PC-9 (cell line): ENCODE data around the gene RPL26. TPM values are rescaled to one million over a fixed set of nuclear protein-coding genes. Genes with fewer than 3 reads are reported as not detected.

Experiments used
- BruUV-seq: library from RNA; stranded (reverse); fragments of 400-500 nt; replicated peaks from 2 replicates; lab custom pipeline; 2021; lab: Mats Ljungman, UMichigan
- CTCF ChIA-PET: fragments of 300-600 bp; sonication (Branson Sonifier 250); formaldehyde crosslinking; loops from one replicate; lab custom pipeline; 2022; ENCODE audit warnings: antibody characterized with exemption; lab: Charles Lee
- POLR2A ChIA-PET: fragments of 300-600 bp; sonication (Branson Sonifier 250); formaldehyde crosslinking; loops from one replicate; lab custom pipeline; 2022; ENCODE audit warnings: antibody characterized with exemption; ENCODE audit not compliant: unreplicated experiment; lab: Charles Lee
- DNase-seq, 2 experiments: peaks; one replicate each; pipeline versions ENCODE4 v3.0.0 to v3.0.0-alpha.2; 2015 to 2022; ENCODE audit warnings: mixed read lengths in 1 of 2
- H2AFZ ChIP-seq: fragments of 200-600 bp; sonication (generic); 2 replicates; pipeline ENCODE4 v1.8.1; 2017; ENCODE audit warnings: antibody characterized with exemption
- H3F3A ChIP-seq: fragments of 200-600 bp; sonication (generic); 2 replicates; pipeline ENCODE4 v1.8.1; 2017; ENCODE audit warnings: antibody characterized with exemption, mild to moderate bottlenecking, low read depth; ENCODE audit not compliant: insufficient read depth
- H3K27ac ChIP-seq: fragments of 200-600 bp; sonication (generic); 2 replicates; pipeline ENCODE4 v1.6.1; 2016; ENCODE audit warnings: mixed run types
- H3K27me3 ChIP-seq: fragments of 200-600 bp; sonication (generic); 2 replicates; pipeline ENCODE4 v1.6.1; 2016; ENCODE audit warnings: low read depth, mixed run types; ENCODE audit not compliant: insufficient read depth
- H3K36me3 ChIP-seq: fragments of 200-600 bp; sonication (generic); 2 replicates; pipeline ENCODE4 v1.6.1; 2016; ENCODE audit warnings: low read depth, mixed run types
- H3K4me1 ChIP-seq: fragments of 200-600 bp; sonication (generic); replicated peaks from 2 replicates; pipeline ENCODE4 v1.6.1; 2016; ENCODE audit warnings: mixed run types; ENCODE audit not compliant: insufficient read depth
- H3K4me2 ChIP-seq: fragments of 200-600 bp; sonication (generic); 2 replicates; pipeline ENCODE4 v1.6.1; 2017; ENCODE audit warnings: mixed run types
- H3K4me3 ChIP-seq: fragments of 200-600 bp; sonication (generic); 2 replicates; pipeline ENCODE4 v1.6.1; 2016; ENCODE audit warnings: mixed run types
- H3K79me2 ChIP-seq: fragments of 200-600 bp; sonication (generic); 2 replicates; pipeline ENCODE4 v1.6.1; 2017; ENCODE audit warnings: low read depth, mixed run types
- H3K9me2 ChIP-seq: fragments of 200-600 bp; sonication (generic); 2 replicates; pipeline ENCODE4 v1.8.1; 2017; ENCODE audit warnings: mild to moderate bottlenecking; ENCODE audit not compliant: insufficient read depth
- H3K9me3 ChIP-seq: fragments of 200-600 bp; sonication (generic); 2 replicates; pipeline ENCODE4 v1.8.1; 2016; ENCODE audit warnings: low read depth; ENCODE audit not compliant: insufficient read depth
- H4K20me1 ChIP-seq: fragments of 200-600 bp; sonication (generic); 2 replicates; pipeline ENCODE4 v1.8.1; 2017; ENCODE audit not compliant: insufficient read depth
- EZH2 ChIP-seq: fragments of 200-600 bp; sonication (generic); IDR thresholded peaks from 2 replicates; pipeline ENCODE4 v1.8.0; 2017; ENCODE audit warnings: antibody characterized with exemption, low read depth
- intact Hi-C: fragments of 100-400 bp; cut with micrococcal nuclease; formaldehyde crosslinking; loops from one replicate; pipeline ENCODE4 v1.10.0; 2022; ENCODE audit not compliant: unreplicated experiment
- total RNA-seq: library from RNA; stranded (reverse); gene quantifications from 2 replicates; pipeline ENCODE4 v1.2.3, GENCODE V29; 2021
- TF ChIP-seq, protein P1 (sequence below): fragments of 200-600 bp; sonication (generic); conservative IDR thresholded peaks from 2 replicates; pipeline ENCODE4 v1.6.1; 2017; ENCODE audit warnings: mixed run types, antibody characterized with exemption, mild to moderate bottlenecking, moderate library complexity

Gene RPL26
- total RNA-seq, 1 experiment from 2014 or later, result 2,519 TPM

DNA sequence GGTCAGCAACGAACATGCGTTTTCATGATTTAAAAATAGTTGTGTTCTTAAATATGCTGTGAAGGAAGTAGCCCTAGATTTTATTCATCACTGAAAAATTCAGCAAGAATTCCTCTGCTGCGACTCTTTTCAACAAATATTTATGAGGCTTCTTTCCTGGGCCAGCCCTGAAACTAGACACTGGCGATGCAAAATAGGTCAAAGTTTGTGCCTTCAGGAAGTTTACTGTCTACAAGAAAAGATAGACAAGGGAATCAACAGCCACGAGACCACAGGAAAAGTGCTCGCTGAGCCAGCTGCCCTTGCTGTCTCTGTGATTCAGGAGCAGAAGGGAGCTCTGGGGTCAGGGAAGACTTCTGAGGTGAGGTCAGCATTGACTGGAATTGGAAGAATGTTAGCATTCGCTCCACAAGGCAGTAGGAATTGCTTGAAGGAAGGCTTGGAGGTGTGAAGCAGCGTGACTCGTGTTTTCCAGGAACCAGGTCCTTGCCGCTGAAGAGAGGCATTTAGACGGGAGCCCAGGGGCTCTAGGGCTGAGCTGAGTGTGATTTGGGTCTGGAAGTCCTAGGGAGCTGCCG lies 1.9 kb upstream of the RPL26 start:
- BruUV-seq, result no TSS peak
- H2AFZ ChIP-seq, result no peak overlapping the region
- no peaks in the 10 kb centered on the region for H3K9me2 ChIP-seq
- H3F3A ChIP-seq, result peaks cover 45% of the 10 kb centered on the region
- H3K4me1 ChIP-seq, result peaks cover 33% of the 10 kb centered on the region
- POLR2A ChIA-PET, result interaction anchor here (0.6 to 1.1 kb wide), 5 partner anchors 51 to 361 kb away, joined by 4 to 10 read pairs (median 5); partner anchors contain the start of genes NDEL1 and SLC25A35
- H3K36me3 ChIP-seq, result peaks cover 20% of the 10 kb centered on the region
- CTCF ChIA-PET, result interaction anchor here (0.5 kb wide), 1 partner anchor 134 kb away, joined by 6 read pairs; no protein-coding TSS in a partner anchor
- H3K4me2 ChIP-seq, result peak overlapping the region; percentile 73
- TF ChIP-seq, protein P1, sequence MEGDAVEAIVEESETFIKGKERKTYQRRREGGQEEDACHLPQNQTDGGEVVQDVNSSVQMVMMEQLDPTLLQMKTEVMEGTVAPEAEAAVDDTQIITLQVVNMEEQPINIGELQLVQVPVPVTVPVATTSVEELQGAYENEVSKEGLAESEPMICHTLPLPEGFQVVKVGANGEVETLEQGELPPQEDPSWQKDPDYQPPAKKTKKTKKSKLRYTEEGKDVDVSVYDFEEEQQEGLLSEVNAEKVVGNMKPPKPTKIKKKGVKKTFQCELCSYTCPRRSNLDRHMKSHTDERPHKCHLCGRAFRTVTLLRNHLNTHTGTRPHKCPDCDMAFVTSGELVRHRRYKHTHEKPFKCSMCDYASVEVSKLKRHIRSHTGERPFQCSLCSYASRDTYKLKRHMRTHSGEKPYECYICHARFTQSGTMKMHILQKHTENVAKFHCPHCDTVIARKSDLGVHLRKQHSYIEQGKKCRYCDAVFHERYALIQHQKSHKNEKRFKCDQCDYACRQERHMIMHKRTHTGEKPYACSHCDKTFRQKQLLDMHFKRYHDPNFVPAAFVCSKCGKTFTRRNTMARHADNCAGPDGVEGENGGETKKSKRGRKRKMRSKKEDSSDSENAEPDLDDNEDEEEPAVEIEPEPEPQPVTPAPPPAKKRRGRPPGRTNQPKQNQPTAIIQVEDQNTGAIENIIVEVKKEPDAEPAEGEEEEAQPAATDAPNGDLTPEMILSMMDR, result no peak
- no peak for TF ChIP-seq EZH2
- H4K20me1 ChIP-seq, result peaks cover 17% of the 10 kb centered on the region
- peak overlapping the region; percentile 94 for H3K27ac ChIP-seq
- peak overlapping the region; percentile 92; the same call in 1 of the 2 replicates for H3K4me3 ChIP-seq
- intact Hi-C loops, result loop anchor here (1.0 to 10.0 kb wide), 7 partner anchors 12 to 1140 kb away; partner anchors contain the start of genes CTC1, PFAS and RNF222
- H3K27me3 ChIP-seq, result no peaks in the 10 kb centered on the region
- peaks cover 31% of the 10 kb centered on the region for H3K79me2 ChIP-seq
- DNase-seq, result peak; percentile 78 to 92
- H3K9me3 ChIP-seq, result no peaks in the 10 kb centered on the region

DNA sequence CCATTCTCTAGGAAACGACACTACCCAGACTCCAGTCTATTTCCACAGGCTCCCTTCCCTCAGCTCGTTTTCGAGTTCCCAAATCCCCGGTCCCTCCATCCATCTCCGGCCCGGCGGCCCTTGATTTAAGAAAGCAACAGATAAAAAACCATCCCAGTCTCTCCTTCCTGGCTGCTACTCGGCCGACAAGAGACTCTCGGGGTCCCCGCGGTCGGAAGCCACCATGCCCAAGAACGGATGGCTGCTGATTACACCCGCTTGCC lies 182 bp downstream of the RPL26 start:
- Histone ChIP-seq H3K79me2 (peaks cover 38% of the 10 kb centered on the region), H4K20me1 (peaks cover 36% of the 10 kb centered on the region), H3K36me3 (peaks cover 34% of the 10 kb centered on the region), H3K4me3 (peak overlapping the region; percentile 92), H3K4me1 (peaks cover 33% of the 10 kb centered on the region), H3K27me3 (no peaks in the 10 kb centered on the region), H3F3A (peaks cover 66% of the 10 kb centered on the region), H3K9me2 (no peaks in the 10 kb centered on the region), H3K9me3 (no peaks in the 10 kb centered on the region), H3K27ac (peak overlapping the region; percentile 94), H3K4me2 (peak overlapping the region; percentile 98), H2AFZ (no peak overlapping the region)
- TF ChIP-seq, protein P1, result no peak
- no peak for TF ChIP-seq EZH2
- POLR2A ChIA-PET, result interaction anchor here (0.6 kb wide), 1 partner anchor 134 kb away, joined by 4 read pairs; the partner anchor contains the start of gene PFAS
- CTCF ChIA-PET, result interaction anchor here (1.1 kb wide), 1 partner anchor 9 kb away, joined by 4 read pairs; no protein-coding TSS in a partner anchor
- intact Hi-C loops, result loop anchor here (1.0 to 10.0 kb wide), 10 partner anchors 53 to 1142 kb away; partner anchors contain the start of gene ALOXE3
- no TSS peak for BruUV-seq
- no peak for DNase-seq

DNA sequence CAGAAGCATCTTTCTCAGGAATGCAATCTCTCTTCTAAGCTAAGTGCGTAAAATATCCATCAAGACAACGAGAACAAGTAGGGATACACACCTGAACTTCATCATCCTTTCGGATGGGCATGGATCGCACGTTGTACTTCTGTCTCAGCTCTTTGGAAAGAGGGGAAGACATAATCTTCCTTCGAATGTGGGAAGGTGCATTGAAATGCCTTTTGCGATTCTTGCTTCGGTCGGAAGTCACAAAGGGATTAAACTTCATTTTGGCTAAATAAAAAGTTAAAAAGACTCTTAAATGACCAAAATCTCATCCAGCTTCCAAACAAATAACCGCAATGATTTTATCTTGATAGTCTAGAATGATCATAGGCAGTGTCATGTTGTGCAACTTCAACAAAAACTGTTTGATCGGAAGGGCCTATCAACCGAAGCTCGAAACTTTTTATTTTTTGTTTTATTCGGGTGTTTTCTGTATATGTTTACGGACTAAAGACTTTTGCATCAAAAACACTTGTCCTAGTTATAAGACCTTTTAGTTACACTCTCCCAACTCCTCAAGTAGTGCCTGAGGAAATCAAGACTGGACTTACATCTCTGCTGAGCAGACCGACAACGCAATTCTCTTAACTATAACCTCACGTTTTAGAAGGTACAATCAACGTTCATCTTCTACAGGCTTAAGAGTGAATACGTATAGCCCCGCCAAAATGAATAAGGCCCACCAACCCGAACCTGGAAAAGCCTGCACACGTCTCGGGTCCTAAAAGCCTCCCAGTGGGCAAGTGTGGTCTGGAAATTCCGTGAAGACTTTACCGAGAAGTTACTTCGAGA lies 727 bp downstream of the RPL26 start:
- peak overlapping the region; percentile 94 for H3K27ac ChIP-seq
- no peak for TF ChIP-seq EZH2
- TF ChIP-seq, protein P1, result no peak
- no peak overlapping the region for H2AFZ ChIP-seq
- DNase-seq, result no peak
- H3K79me2 ChIP-seq, result peaks cover 38% of the 10 kb centered on the region
- intact Hi-C loops, result loop anchor here (2.0 to 10.0 kb wide), 6 partner anchors 70 to 1143 kb away; partner anchors contain the start of gene ALOXE3
- no peaks in the 10 kb centered on the region for H3K9me3 ChIP-seq
- H3K4me2 ChIP-seq, result peak overlapping the region; percentile 98
- TSS peak; percentile 63 for BruUV-seq
- H3K4me3 ChIP-seq, result peak overlapping the region; percentile 92
- ChIA-PET CTCF (no interaction called here), POLR2A (interaction anchor here (0.6 to 0.7 kb wide), 3 partner anchors 12 to 161 kb away, joined by 4 to 14 read pairs (median 5); partner anchors contain the start of gene PFAS)
- H4K20me1 ChIP-seq, result peaks cover 41% of the 10 kb centered on the region
- H3K9me2 ChIP-seq, result no peaks in the 10 kb centered on the region
- H3F3A ChIP-seq, result peaks cover 71% of the 10 kb centered on the region
- H3K4me1 ChIP-seq, result peaks cover 33% of the 10 kb centered on the region
- no peaks in the 10 kb centered on the region for H3K27me3 ChIP-seq
- peaks cover 40% of the 10 kb centered on the region for H3K36me3 ChIP-seq
